ENCODE results near the gene PLXNA2. TPM values are rescaled to one million over a fixed set of nuclear protein-coding genes. Genes with fewer than 3 reads are reported as not detected.

PLXNA2 gene
- total RNA-seq, 1 experiment from 2014 or later, result 69.7 TPM

- POLR2A ChIA-PET, result interaction anchor here (0.6 to 11.1 kb wide), 11 partner anchors 7 to 154 kb away, joined by 3 to 201 read pairs (median 28); partner anchors contain the start of gene PLXNA2
- H3K4me1 Mint-ChIP-seq (ENCODE audit: insufficient read depth, unreplicated experiment), result peaks cover 60% of the 10 kb centered on the region
- BruUV-seq (replicated peaks), result no TSS peak
- no peaks in the 10 kb centered on the region for H3K9me3 Mint-ChIP-seq (ENCODE audit: unreplicated experiment)
- no peak overlapping the region for H3K4me3 Mint-ChIP-seq (ENCODE audit: unreplicated experiment)
- intact Hi-C loops (cut with micrococcal nuclease), result no loop called here
- no peak for TF ChIP-seq CTCF (IDR thresholded peaks at IDR 0.05; ENCODE audit: unreplicated experiment)
- CTCF ChIA-PET, result interaction anchor here (0.6 to 47.3 kb wide), 16 partner anchors 9 to 164 kb away, joined by 3 to 1037 read pairs (median 9); partner anchors contain the start of gene PLXNA2
- DNase-seq (ENCODE audit: unreplicated experiment), result peak; percentile 10
- H3K36me3 Mint-ChIP-seq (ENCODE audit: insufficient read depth, unreplicated experiment), result peaks cover 10% of the 10 kb centered on the region
- H3K27me3 Mint-ChIP-seq (ENCODE audit: insufficient read depth, unreplicated experiment), result no peaks in the 10 kb centered on the region
- peak overlapping the region; percentile 78 for H3K27ac Mint-ChIP-seq (ENCODE audit: low read depth, unreplicated experiment)
Measured at GRCh38 chr1:208185801-208186231, 58.4 kb downstream of the PLXNA2 start.

GRCh38 chr1:208184966-208185654 lies 59.1 kb downstream of the PLXNA2 start:
- Mint-ChIP-seq H3K36me3 (ENCODE audit: insufficient read depth, unreplicated experiment) (peaks cover 10% of the 10 kb centered on the region), H3K27me3 (ENCODE audit: insufficient read depth, unreplicated experiment) (no peaks in the 10 kb centered on the region), H3K27ac (ENCODE audit: low read depth, unreplicated experiment) (peak overlapping the region; percentile 78), H3K4me3 (ENCODE audit: unreplicated experiment) (peak overlapping the region; percentile 58), H3K9me3 (ENCODE audit: unreplicated experiment) (no peaks in the 10 kb centered on the region), H3K4me1 (ENCODE audit: insufficient read depth, unreplicated experiment) (peaks cover 62% of the 10 kb centered on the region)
- BruUV-seq (replicated peaks), result TSS peak; percentile 50
- intact Hi-C loops (cut with micrococcal nuclease), result loop anchor here (1.0 kb wide), 6 partner anchors 18 to 77 kb away; no protein-coding TSS in a partner anchor
- DNase-seq (ENCODE audit: unreplicated experiment), result peak; percentile 58
- POLR2A ChIA-PET, result interaction anchor here (0.6 to 11.1 kb wide), 28 partner anchors 8 to 1213 kb away, joined by 3 to 201 read pairs (median 8); partner anchors contain the start of gene PLXNA2
- CTCF ChIA-PET, result interaction anchor here (0.6 to 47.3 kb wide), 20 partner anchors 10 to 167 kb away, joined by 3 to 1037 read pairs (median 8); partner anchors contain the start of gene PLXNA2
- TF ChIP-seq CTCF (IDR thresholded peaks at IDR 0.05; ENCODE audit: unreplicated experiment), result no peak

- DNase-seq (ENCODE audit: unreplicated experiment), result peak; percentile 100
- Mint-ChIP-seq H3K9me3 (ENCODE audit: unreplicated experiment) (no peaks in the 10 kb centered on the region), H3K27me3 (ENCODE audit: insufficient read depth, unreplicated experiment) (no peaks in the 10 kb centered on the region), H3K4me1 (ENCODE audit: insufficient read depth, unreplicated experiment) (peaks cover 61% of the 10 kb centered on the region), H3K27ac (ENCODE audit: low read depth, unreplicated experiment) (peak overlapping the region; percentile 78), H3K36me3 (ENCODE audit: insufficient read depth, unreplicated experiment) (peaks cover 10% of the 10 kb centered on the region), H3K4me3 (ENCODE audit: unreplicated experiment) (peak overlapping the region; percentile 58)
- BruUV-seq (replicated peaks), result TSS peak; percentile 70
- ChIA-PET CTCF (interaction anchor here (0.5 to 47.3 kb wide), 22 partner anchors 11 to 1617 kb away, joined by 3 to 1037 read pairs (median 4); partner anchors contain the start of gene PLXNA2), POLR2A (interaction anchor here (0.7 to 11.1 kb wide), 31 partner anchors 9 to 1214 kb away, joined by 3 to 201 read pairs (median 6); partner anchors contain the start of gene PLXNA2)
- intact Hi-C loops (cut with micrococcal nuclease), result loop anchor here (1.0 kb wide), 6 partner anchors 19 to 76 kb away; no protein-coding TSS in a partner anchor
- no peak for TF ChIP-seq CTCF (IDR thresholded peaks at IDR 0.05; ENCODE audit: unreplicated experiment)
Measured at GRCh38 chr1:208183977-208184911, 59.9 kb downstream of the PLXNA2 start.
